Colonic mucosa (tissue), 4 donors: ENCODE results near the gene SERPINC1. TPM values are rescaled to one million over a fixed set of nuclear protein-coding genes. Genes with fewer than 3 reads are reported as not detected.
"Not testable (repeated sequence)": the region's sequence is repeated elsewhere in the genome, so short reads cannot be mapped to it uniquely, and the experiment has no call there.

Source experiments
- DNase-seq: peaks from one replicate; pipeline ENCODE4 v3.0.0-alpha.2; 2020
- H3K27ac ChIP-seq: fragments of 200-600 bp; one replicate; pipeline ENCODE4 v1.8.0; 2021
- H3K27me3 ChIP-seq: fragments of 200-600 bp; one replicate; pipeline ENCODE4 v1.8.0; 2021
- H3K36me3 ChIP-seq: fragments of 200-600 bp; one replicate; pipeline ENCODE4 v1.8.0; 2021
- H3K4me1 ChIP-seq: fragments of 200-600 bp; one replicate; pipeline ENCODE4 v1.8.0; 2021; ENCODE audit warnings: mild to moderate bottlenecking
- H3K4me3 ChIP-seq: fragments of 200-600 bp; one replicate; pipeline ENCODE4 v1.8.0; 2021
- H3K9ac ChIP-seq, 2 donors: one replicate each; pipeline ENCODE4 v1.7.0; 2013; ENCODE audit warnings: control low read depth in 2 of 2, low read depth in 2 of 2, low read length in 2 of 2
- H3K9me3 ChIP-seq: fragments of 200-600 bp; one replicate; pipeline ENCODE4 v1.8.0; 2021
- intact Hi-C: fragments of 100-400 bp; cut with DNase I; formaldehyde crosslinking; loops from one replicate; pipeline ENCODE4 v1.14.1; 2022
- total RNA-seq, 2 donors: library from RNA; stranded (reverse); fragmentation: NEBNext Ultra II Directional in 1 of 2; extraction: Animal tissue kit (Norgen Biotek cat#: 25700) in 1 of 2; gene quantifications; one replicate each; pipeline ENCODE4 v1.2.1, GENCODE V29; 2021
- TF ChIP-seq, protein P1 (sequence below): fragments of 200-600 bp; IDR thresholded peaks from one replicate; pipeline ENCODE4 v1.8.0; 2022; ENCODE audit warnings: antibody characterized with exemption, mild to moderate bottlenecking
- donor health status: healthy.
- donor health status: DM: no; HTN: no; CAD: no.
- donor health status: DM: no; HTN: no; CAD: no.

SERPINC1 gene
- total RNA-seq, 2 donors from 2014 or later = 0.29 to 1.8 TPM

DNA sequence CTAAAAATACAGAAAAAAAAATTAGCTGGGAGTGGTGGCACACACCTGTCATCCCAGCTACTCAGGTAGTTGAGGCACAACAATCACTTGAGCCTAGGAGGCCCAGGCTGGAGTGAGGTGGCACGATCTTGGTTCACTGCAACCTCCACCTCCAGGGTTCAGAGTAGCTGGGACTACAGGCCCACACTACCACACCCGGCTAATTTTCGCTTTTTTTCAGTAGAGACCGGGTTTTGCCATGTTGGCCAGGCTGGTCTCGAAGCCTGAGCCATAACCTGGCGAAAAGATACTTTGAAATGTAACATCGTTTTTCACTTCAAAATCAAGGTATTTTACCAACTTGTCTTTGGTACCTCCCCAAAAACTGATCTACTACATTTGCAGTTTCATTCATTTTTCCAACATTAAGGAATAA lies 55.4 kb downstream of the SERPINC1 start:
- no peak overlapping the region for H3K9ac ChIP-seq
- no peak overlapping the region for H3K27ac ChIP-seq
- H3K4me1 ChIP-seq = peaks cover 5% of the 10 kb centered on the region
- TF ChIP-seq, protein P1, sequence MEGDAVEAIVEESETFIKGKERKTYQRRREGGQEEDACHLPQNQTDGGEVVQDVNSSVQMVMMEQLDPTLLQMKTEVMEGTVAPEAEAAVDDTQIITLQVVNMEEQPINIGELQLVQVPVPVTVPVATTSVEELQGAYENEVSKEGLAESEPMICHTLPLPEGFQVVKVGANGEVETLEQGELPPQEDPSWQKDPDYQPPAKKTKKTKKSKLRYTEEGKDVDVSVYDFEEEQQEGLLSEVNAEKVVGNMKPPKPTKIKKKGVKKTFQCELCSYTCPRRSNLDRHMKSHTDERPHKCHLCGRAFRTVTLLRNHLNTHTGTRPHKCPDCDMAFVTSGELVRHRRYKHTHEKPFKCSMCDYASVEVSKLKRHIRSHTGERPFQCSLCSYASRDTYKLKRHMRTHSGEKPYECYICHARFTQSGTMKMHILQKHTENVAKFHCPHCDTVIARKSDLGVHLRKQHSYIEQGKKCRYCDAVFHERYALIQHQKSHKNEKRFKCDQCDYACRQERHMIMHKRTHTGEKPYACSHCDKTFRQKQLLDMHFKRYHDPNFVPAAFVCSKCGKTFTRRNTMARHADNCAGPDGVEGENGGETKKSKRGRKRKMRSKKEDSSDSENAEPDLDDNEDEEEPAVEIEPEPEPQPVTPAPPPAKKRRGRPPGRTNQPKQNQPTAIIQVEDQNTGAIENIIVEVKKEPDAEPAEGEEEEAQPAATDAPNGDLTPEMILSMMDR = no peak
- no peak for DNase-seq
- no peak overlapping the region for H3K4me3 ChIP-seq
- H3K27me3 ChIP-seq = no peaks in the 10 kb centered on the region
- no peaks in the 10 kb centered on the region for H3K9me3 ChIP-seq
- peaks cover 6% of the 10 kb centered on the region for H3K36me3 ChIP-seq
- intact Hi-C loops = no loop called here

DNA sequence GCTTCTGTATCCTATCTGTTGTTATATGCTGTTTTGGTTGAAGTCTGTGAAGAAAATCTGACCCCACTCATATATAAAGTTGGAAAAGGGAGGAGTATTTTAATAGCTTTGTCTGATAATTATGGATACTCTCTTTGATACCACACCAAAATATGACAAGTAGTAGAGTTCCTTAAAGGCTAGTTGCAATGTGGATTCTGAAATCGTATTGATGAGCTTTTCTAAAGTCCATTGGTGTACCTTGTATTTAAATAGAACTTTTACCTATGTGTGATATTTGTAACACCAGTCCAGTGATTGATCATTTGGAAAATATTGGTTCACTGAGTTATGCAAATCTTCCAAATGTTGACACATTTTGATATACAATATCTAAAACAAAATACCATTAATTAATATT lies 57.1 kb downstream of the SERPINC1 start:
- peaks cover 6% of the 10 kb centered on the region for H3K36me3 ChIP-seq
- intact Hi-C loops = no loop called here

DNA sequence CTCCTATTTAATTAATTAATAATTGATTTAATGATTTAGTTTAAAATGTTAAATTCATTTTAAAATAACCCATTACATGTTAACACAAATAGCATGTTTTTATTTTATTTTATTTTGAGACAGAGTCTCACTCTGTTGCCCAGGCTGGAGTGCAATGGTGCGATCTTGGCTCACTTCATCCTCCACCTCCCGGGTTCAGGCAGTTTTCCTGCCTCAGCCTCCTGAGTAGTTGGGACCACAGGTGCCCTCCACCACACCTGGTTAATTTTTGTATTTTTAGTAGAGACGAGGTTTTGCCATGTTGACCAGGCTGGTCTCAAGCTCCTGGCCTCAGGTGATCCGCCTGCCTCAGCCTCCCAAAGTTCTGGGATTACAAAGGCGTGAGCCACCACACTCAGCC lies 57.6 kb downstream of the SERPINC1 start:
- H3K4me3 ChIP-seq, intact Hi-C loops, DNase-seq, H3K9me3 ChIP-seq, H3K9ac ChIP-seq, H3K27ac ChIP-seq, H3K4me1 ChIP-seq, H3K36me3 ChIP-seq, H3K27me3 ChIP-seq: not testable (repeated sequence)

More for the DNA sequence above, 57.1 kb downstream of the SERPINC1 start:
- no peaks in the 10 kb centered on the region for H3K27me3 ChIP-seq
- no peaks in the 10 kb centered on the region for H3K9me3 ChIP-seq
- no peak overlapping the region for H3K4me3 ChIP-seq
- H3K9ac ChIP-seq = no peak overlapping the region
- H3K27ac ChIP-seq = no peak overlapping the region
- H3K4me1 ChIP-seq = peaks cover 1% of the 10 kb centered on the region
- TF ChIP-seq, protein P1 = no peak
- DNase-seq = no peak

DNA sequence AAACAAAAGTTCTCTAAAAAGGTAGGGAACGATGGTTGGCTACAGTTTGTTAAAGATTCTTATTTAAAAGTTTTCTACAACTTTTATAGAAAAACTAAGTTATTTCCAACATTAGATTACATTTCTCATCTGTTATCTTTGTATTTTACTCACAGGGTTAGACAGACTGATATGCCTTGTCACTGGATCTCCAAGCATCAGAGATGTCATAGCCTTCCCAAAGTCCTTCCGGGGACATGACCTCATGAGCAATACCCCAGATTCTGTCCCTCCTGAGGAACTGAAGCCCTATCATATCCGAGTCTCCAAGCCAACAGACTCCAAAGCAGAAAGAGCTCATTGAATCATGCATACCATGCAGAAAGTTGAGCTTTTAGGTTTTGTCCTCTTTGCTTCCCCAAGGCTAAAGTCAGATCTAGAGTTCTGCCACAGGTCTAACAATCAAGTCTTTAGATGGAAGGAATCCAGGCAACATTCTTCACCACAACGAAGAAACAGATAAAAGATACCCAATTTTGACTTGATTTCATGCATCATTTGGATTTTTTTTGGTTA lies 59.7 kb downstream of the SERPINC1 start:
- peaks cover 7% of the 10 kb centered on the region for H3K36me3 ChIP-seq
- H3K4me3 ChIP-seq = no peak overlapping the region
- DNase-seq = no peak
- no peaks in the 10 kb centered on the region for H3K4me1 ChIP-seq
- intact Hi-C loops = no loop called here
- H3K27ac ChIP-seq = no peak overlapping the region
- no peak overlapping the region for H3K9ac ChIP-seq
- TF ChIP-seq, protein P1 = no peak
- no peaks in the 10 kb centered on the region for H3K27me3 ChIP-seq
- H3K9me3 ChIP-seq = no peaks in the 10 kb centered on the region

DNA sequence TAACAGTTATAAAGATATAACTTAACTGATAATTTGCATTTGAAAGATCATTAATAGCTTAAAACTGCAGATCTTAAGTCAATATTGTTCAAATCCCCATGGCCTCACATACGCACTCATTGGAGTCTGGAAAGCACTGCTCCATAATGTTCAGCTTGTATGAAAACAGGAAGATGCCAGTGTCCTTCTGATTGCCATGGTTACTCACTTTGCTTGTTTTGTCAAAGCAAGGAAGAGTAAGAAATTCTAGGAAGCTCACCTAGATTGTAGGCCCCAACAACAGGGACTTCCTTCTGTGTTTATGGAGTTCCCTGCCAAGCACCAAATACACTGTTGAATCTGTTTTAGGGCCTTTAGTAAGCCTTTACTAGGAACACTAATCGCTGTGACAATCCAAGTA lies 60.2 kb downstream of the SERPINC1 start:
- Histone ChIP-seq H3K36me3 (peaks cover 7% of the 10 kb centered on the region), H3K9ac (no peak overlapping the region), H3K27ac (no peak overlapping the region), H3K9me3 (no peaks in the 10 kb centered on the region), H3K4me1 (no peaks in the 10 kb centered on the region), H3K4me3 (no peak overlapping the region), H3K27me3 (no peaks in the 10 kb centered on the region)
- TF ChIP-seq, protein P1 = no peak
- DNase-seq = no peak
- intact Hi-C loops = no loop called here

DNA sequence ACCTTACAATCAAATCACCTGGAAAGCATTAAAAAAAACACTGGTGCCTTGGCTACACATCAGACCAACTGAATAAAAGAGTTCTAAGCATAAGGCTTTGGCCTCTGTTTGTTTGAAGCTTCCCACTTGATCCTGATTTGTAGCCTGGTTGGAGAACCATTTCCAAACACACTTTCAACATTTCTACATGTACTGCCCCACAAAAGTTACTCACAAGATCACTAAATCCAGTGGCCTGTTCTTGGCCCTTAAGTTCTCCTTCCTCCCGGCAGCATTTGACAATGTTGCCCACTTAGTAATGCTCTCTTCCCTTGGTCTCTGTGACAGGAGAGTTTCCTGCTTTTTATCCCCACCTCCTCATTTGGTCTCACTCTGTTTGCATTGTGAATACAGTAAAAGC lies 61.1 kb downstream of the SERPINC1 start:
- Histone ChIP-seq H3K27me3 (no peaks in the 10 kb centered on the region), H3K4me3 (no peak overlapping the region), H3K4me1 (no peaks in the 10 kb centered on the region), H3K9ac (no peak overlapping the region), H3K27ac (no peak overlapping the region), H3K36me3 (peaks cover 7% of the 10 kb centered on the region), H3K9me3 (no peaks in the 10 kb centered on the region)
- TF ChIP-seq, protein P1 = no peak
- intact Hi-C loops = no loop called here
- no peak for DNase-seq

Other genes starting within 250 kb of the SERPINC1 start
- under 1 TPM; 0.49 to 0.96 TPM for gene ANKRD45, start 247.5 kb downstream of the SERPINC1 start, total RNA-seq
- gene KLHL20, start 202.3 kb downstream of the SERPINC1 start, total RNA-seq = 10 to 100 TPM; 14.9 to 22.5 TPM
- gene DARS2, start 92.7 kb downstream of the SERPINC1 start, total RNA-seq = 10 to 100 TPM; 24.8 to 51.9 TPM
- gene CENPL, start 92.4 kb downstream of the SERPINC1 start, total RNA-seq = 10 to 100 TPM in 1 of 2 donors, 1 to 10 TPM in 1; 5.7 to 13.6 TPM
- gene GAS5, start 49.3 kb downstream of the SERPINC1 start, total RNA-seq = 100 to 1,000 TPM; 207 to 247 TPM
- 1 to 10 TPM; 5.8 to 6.7 TPM for gene ZBTB37, start 48.9 kb downstream of the SERPINC1 start, total RNA-seq
- gene RC3H1, start 105.0 kb upstream of the SERPINC1 start, total RNA-seq = 10 to 100 TPM; 26.6 to 37.5 TPM
- gene RABGAP1L, start 242.2 kb upstream of the SERPINC1 start, total RNA-seq = 10 to 100 TPM; 50.3 to 87.0 TPM